Esophagus muscularis mucosa (tissue), 4 donors: ENCODE results near the gene CKLF.

Experiments
- EP300 ChIP-seq: sonication (generic); formaldehyde crosslinking; IDR thresholded peaks from one replicate; pipeline ENCODE4 v1.6.1; 2017; ENCODE audit warnings: antibody characterized with exemption
- POLR2A ChIP-seq: fragments of 450-650 bp; IDR thresholded peaks from one replicate; pipeline ENCODE4 v1.6.1; 2017; ENCODE audit warnings: antibody characterized with exemption, moderate library complexity, mild to moderate bottlenecking, low read depth
- POLR2AphosphoS5 ChIP-seq, 2 donors: sonication (generic); formaldehyde crosslinking; IDR thresholded peaks; one replicate each; pipeline ENCODE4 v1.6.1; 2017; ENCODE audit warnings: antibody characterized with exemption in 2 of 2
- TF ChIP-seq, protein P1 (sequence below), 3 experiments: fragments of 200-600 bp in 2 of 3; fragments of 450-650 bp in 1 of 3; sonication (generic) in 2 of 3; IDR thresholded peaks; one replicate each; pipeline ENCODE4 v1.5.1; 2017 to 2019; ENCODE audit warnings: antibody characterized with exemption in 3 of 3, mild to moderate bottlenecking in 2 of 3, moderate library complexity in 1 of 3

DNA sequence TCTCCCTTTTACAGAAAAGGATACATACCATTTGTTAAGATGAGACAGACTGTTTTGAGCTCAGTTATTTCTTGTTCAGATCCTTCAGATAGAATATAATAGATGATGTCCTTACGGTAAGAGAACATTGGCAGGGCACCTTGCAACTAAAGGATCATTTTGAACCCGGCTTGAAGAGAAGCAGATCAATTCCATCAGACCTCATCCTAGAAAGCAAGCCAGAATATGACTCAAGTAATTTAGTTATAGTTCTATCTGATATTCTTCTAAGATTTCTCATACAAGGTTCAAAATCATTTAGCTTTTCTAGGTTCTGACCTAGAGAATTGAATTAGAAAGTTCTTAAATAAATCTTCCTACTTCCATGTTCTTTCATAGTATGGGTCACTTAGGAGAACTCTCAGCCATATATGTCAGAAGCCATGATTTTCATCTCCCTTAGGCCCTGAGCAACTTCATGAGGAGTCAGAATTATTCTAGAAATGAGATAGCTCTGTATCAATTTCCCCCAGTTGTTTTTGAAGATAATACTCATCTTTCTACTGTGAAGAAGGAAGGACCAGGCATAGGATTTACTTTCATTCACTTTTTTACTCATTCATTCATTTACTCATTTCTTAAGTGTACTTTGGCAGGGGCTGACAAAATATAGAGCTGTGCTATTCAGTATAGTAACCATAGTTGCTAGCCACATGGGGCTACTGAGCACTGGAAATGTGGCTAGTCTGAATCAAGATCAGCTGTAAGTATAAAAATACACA is 11.4 kb downstream of the CKLF start:
- TF ChIP-seq, protein P1, sequence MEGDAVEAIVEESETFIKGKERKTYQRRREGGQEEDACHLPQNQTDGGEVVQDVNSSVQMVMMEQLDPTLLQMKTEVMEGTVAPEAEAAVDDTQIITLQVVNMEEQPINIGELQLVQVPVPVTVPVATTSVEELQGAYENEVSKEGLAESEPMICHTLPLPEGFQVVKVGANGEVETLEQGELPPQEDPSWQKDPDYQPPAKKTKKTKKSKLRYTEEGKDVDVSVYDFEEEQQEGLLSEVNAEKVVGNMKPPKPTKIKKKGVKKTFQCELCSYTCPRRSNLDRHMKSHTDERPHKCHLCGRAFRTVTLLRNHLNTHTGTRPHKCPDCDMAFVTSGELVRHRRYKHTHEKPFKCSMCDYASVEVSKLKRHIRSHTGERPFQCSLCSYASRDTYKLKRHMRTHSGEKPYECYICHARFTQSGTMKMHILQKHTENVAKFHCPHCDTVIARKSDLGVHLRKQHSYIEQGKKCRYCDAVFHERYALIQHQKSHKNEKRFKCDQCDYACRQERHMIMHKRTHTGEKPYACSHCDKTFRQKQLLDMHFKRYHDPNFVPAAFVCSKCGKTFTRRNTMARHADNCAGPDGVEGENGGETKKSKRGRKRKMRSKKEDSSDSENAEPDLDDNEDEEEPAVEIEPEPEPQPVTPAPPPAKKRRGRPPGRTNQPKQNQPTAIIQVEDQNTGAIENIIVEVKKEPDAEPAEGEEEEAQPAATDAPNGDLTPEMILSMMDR (IDR thresholded peaks at IDR 0.05) = no peak
- TF ChIP-seq POLR2A (no peak), POLR2AphosphoS5 (IDR thresholded peaks at IDR 0.05) (no peak), EP300 (no peak)
